GM12878 (cell line): ENCODE data around the gene CCDC88C. TPM values are rescaled to one million over a fixed set of nuclear protein-coding genes. Genes with fewer than 3 reads are reported as not detected.

Experiments used
- ATF7 ChIP-seq: fragments of 450-650 bp; IDR thresholded peaks from 2 replicates; pipeline ENCODE4 v1.6.1; 2016; ENCODE audit warnings: low read depth, mild to moderate bottlenecking
- BHLHE40 ChIP-seq, 2 experiments: fragments of 450-650 bp in 1 of 2; IDR thresholded peaks; 2 replicates each; pipeline ENCODE4 v1.6.1; 2011 to 2017; ENCODE audit warnings: low read depth in 2 of 2, borderline replicate concordance in 1 of 2, improper control_type of control experiment in 1 of 2, low read length in 1 of 2, mild to moderate bottlenecking in 1 of 2
- BMI1 ChIP-seq: fragments of 450-650 bp; IDR thresholded peaks from 2 replicates; pipeline ENCODE4 v1.6.1; 2016; ENCODE audit warnings: mild to moderate bottlenecking, moderate library complexity, borderline replicate concordance
- CREB1 ChIP-seq: IDR thresholded peaks from 2 replicates; pipeline ENCODE4 v1.6.1; 2012; ENCODE audit warnings: low read depth, mild to moderate bottlenecking, inconsistent platforms
- FOS ChIP-seq: IDR thresholded peaks from 3 replicates; pipeline ENCODE4 v1.6.1; 2011; ENCODE audit warnings: borderline replicate concordance; ENCODE audit not compliant: insufficient read length; ENCODE audit errors: extremely low read depth
- FOXK2 ChIP-seq: fragments of 450-650 bp; IDR thresholded peaks from 2 replicates; pipeline ENCODE4 v1.6.1; 2017; ENCODE audit warnings: mild to moderate bottlenecking, moderate library complexity
- GATAD2B ChIP-seq: fragments of 450-650 bp; conservative IDR thresholded peaks from 2 replicates; pipeline ENCODE4 v1.6.1; 2017; ENCODE audit warnings: low read depth, mild to moderate bottlenecking, moderate library complexity
- MAX ChIP-seq: IDR thresholded peaks from 2 replicates; pipeline ENCODE4 v1.6.1; 2012; ENCODE audit warnings: low read depth, low read length, improper control_type of control experiment
- MTA3 ChIP-seq: IDR thresholded peaks from 2 replicates; pipeline ENCODE4 v1.6.1; 2012; ENCODE audit warnings: low read length, inconsistent platforms, borderline replicate concordance
- MYB ChIP-seq: fragments of 150-350 bp; IDR thresholded peaks from 2 replicates; pipeline ENCODE4 v1.6.1; 2014; ENCODE audit warnings: mild to moderate bottlenecking, low read depth, low read length, borderline replicate concordance
- NBN ChIP-seq: fragments of 450-650 bp; IDR thresholded peaks from 2 replicates; pipeline ENCODE4 v1.6.1; 2016
- NFXL1 ChIP-seq: fragments of 450-650 bp; IDR thresholded peaks from 2 replicates; pipeline ENCODE4 v1.6.1; 2017; ENCODE audit warnings: antibody characterized with exemption, mild to moderate bottlenecking, borderline replicate concordance
- NFYB ChIP-seq: IDR thresholded peaks from 2 replicates; pipeline ENCODE4 v1.6.1; 2011; ENCODE audit warnings: low read depth, mild to moderate bottlenecking, low read length, improper control_type of control experiment, moderate library complexity; ENCODE audit not compliant: insufficient read depth
- PAX5 ChIP-seq: IDR thresholded peaks from 2 replicates; pipeline ENCODE4 v1.6.1; 2011; ENCODE audit warnings: low read depth, low read length, borderline replicate concordance
- PML ChIP-seq: IDR thresholded peaks from 2 replicates; pipeline ENCODE4 v1.6.1; 2012; ENCODE audit warnings: low read length, inconsistent platforms
- SMAD1 ChIP-seq: fragments of 450-650 bp; IDR thresholded peaks from 2 replicates; pipeline ENCODE4 v1.6.1; 2018; ENCODE audit warnings: mild to moderate bottlenecking, low read depth; ENCODE audit not compliant: partially characterized antibody
- SP1 ChIP-seq: IDR thresholded peaks from one replicate; pipeline ENCODE4 v1.6.1; 2011; ENCODE audit warnings: low read depth, low read length
- TCF3 ChIP-seq: IDR thresholded peaks from 2 replicates; pipeline ENCODE4 v1.6.1; 2012; ENCODE audit warnings: low read depth, mild to moderate bottlenecking, low read length, borderline replicate concordance; ENCODE audit not compliant: insufficient read depth
- ZNF622 ChIP-seq: fragments of 450-650 bp; IDR thresholded peaks from 2 replicates; pipeline ENCODE4 v1.6.1; 2017; ENCODE audit warnings: mild to moderate bottlenecking, inconsistent platforms
- polyA plus RNA-seq, 11 experiments: library from polyadenylated mRNA; depleted of rRNA in 4 of 11; unstranded in 6 of 11; stranded (reverse) in 5 of 11; fragments of >200 nt; fragmentation: Nextera tagmentation in 4 of 11; fragmentation: Illumina TruSeq in 1 of 11; extraction: Ambion mirVana in 4 of 11; extraction: Trizol in 1 of 11; gene quantifications; 1 replicate in 1 of 11; 2 replicates in 10 of 11; pipeline versions ENCODE4 v1.2.1 to v1.2.3, GENCODE V29; 2011 to 2016; ENCODE audit warnings: inconsistent platforms in 2 of 11, missing spikeins in 2 of 11, low read depth in 1 of 11
- total RNA-seq, 4 experiments: library from RNA; depleted of rRNA in 3 of 4; stranded (reverse); fragments of >200 nt in 3 of 4; fragmentation: Illumina TruSeq in 1 of 4; extraction: Trizol in 1 of 4; gene quantifications; 2 replicates each; pipeline versions ENCODE4 v1.2.1 to v1.2.3, GENCODE V29; 2013 to 2021
- TF ChIP-seq, protein P1 (sequence below): fragments of 450-650 bp; formaldehyde crosslinking; IDR thresholded peaks from 2 replicates; pipeline ENCODE4 v1.5.0; 2022; ENCODE audit warnings: mild to moderate bottlenecking, missing genetic modification characterization
- TF ChIP-seq, protein P2 (sequence below): fragments of 450-650 bp; IDR thresholded peaks from 2 replicates; pipeline ENCODE4 v1.6.1; 2017; ENCODE audit warnings: mild to moderate bottlenecking, moderate library complexity
- TF ChIP-seq, protein P3 (sequence below): fragments of 450-650 bp; IDR thresholded peaks from 2 replicates; pipeline ENCODE4 v1.6.1; 2016; ENCODE audit warnings: mild to moderate bottlenecking

The CCDC88C gene
- total and polyA plus RNA-seq, 10 of the 15 experiments (the other 5 are each of a cell fraction or from before 2014, with no cell fraction given), result 4.0 to 79.6 (median 36.6) TPM

- TF ChIP-seq GATAD2B, result peak; percentile 86
- TF ChIP-seq PAX5, result peak; percentile 64; the same call in 1 of the 2 replicates
- peak; percentile 75 for TF ChIP-seq ATF7
- TF ChIP-seq FOS, result no peak
- TF ChIP-seq PML, result no peak
- peak; percentile 70 for TF ChIP-seq SP1
- no peak for TF ChIP-seq ZNF622
- TF ChIP-seq BMI1, result peak; percentile 100
- peak; percentile 55 to 67; a peak in 3 of 4 replicates for TF ChIP-seq BHLHE40 (IDR thresholded peaks at IDR 0.05; ENCODE audit: borderline replicate concordance in 1 of 2, low read depth in 2 of 2, low read length in 1 of 2)
- TF ChIP-seq MYB, result no peak
- no peak for TF ChIP-seq NFXL1
- no peak for TF ChIP-seq MTA3
- no peak for TF ChIP-seq FOXK2
- TF ChIP-seq, protein P1, sequence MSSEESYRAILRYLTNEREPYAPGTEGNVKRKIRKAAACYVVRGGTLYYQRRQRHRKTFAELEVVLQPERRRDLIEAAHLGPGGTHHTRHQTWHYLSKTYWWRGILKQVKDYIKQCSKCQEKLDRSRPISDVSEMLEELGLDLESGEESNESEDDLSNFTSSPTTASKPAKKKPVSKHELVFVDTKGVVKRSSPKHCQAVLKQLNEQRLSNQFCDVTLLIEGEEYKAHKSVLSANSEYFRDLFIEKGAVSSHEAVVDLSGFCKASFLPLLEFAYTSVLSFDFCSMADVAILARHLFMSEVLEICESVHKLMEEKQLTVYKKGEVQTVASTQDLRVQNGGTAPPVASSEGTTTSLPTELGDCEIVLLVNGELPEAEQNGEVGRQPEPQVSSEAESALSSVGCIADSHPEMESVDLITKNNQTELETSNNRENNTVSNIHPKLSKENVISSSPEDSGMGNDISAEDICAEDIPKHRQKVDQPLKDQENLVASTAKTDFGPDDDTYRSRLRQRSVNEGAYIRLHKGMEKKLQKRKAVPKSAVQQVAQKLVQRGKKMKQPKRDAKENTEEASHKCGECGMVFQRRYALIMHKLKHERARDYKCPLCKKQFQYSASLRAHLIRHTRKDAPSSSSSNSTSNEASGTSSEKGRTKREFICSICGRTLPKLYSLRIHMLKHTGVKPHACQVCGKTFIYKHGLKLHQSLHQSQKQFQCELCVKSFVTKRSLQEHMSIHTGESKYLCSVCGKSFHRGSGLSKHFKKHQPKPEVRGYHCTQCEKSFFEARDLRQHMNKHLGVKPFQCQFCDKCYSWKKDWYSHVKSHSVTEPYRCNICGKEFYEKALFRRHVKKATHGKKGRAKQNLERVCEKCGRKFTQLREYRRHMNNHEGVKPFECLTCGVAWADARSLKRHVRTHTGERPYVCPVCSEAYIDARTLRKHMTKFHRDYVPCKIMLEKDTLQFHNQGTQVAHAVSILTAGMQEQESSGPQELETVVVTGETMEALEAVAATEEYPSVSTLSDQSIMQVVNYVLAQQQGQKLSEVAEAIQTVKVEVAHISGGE (CRISPR knock-in tag), result no peak
- TF ChIP-seq, protein P2, sequence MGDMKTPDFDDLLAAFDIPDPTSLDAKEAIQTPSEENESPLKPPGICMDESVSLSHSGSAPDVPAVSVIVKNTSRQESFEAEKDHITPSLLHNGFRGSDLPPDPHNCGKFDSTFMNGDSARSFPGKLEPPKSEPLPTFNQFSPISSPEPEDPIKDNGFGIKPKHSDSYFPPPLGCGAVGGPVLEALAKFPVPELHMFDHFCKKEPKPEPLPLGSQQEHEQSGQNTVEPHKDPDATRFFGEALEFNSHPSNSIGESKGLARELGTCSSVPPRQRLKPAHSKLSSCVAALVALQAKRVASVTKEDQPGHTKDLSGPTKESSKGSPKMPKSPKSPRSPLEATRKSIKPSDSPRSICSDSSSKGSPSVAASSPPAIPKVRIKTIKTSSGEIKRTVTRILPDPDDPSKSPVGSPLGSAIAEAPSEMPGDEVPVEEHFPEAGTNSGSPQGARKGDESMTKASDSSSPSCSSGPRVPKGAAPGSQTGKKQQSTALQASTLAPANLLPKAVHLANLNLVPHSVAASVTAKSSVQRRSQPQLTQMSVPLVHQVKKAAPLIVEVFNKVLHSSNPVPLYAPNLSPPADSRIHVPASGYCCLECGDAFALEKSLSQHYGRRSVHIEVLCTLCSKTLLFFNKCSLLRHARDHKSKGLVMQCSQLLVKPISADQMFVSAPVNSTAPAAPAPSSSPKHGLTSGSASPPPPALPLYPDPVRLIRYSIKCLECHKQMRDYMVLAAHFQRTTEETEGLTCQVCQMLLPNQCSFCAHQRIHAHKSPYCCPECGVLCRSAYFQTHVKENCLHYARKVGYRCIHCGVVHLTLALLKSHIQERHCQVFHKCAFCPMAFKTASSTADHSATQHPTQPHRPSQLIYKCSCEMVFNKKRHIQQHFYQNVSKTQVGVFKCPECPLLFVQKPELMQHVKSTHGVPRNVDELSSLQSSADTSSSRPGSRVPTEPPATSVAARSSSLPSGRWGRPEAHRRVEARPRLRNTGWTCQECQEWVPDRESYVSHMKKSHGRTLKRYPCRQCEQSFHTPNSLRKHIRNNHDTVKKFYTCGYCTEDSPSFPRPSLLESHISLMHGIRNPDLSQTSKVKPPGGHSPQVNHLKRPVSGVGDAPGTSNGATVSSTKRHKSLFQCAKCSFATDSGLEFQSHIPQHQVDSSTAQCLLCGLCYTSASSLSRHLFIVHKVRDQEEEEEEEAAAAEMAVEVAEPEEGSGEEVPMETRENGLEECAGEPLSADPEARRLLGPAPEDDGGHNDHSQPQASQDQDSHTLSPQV, result no peak
- no peak for TF ChIP-seq SMAD1
- peak; percentile 47; the same call in 1 of the 2 replicates for TF ChIP-seq NFYB
- no peak for TF ChIP-seq CREB1
- TF ChIP-seq MAX, result peak; percentile 39; the same call in 1 of the 2 replicates
- TF ChIP-seq NBN, result peak; percentile 66
- TF ChIP-seq, protein P3, sequence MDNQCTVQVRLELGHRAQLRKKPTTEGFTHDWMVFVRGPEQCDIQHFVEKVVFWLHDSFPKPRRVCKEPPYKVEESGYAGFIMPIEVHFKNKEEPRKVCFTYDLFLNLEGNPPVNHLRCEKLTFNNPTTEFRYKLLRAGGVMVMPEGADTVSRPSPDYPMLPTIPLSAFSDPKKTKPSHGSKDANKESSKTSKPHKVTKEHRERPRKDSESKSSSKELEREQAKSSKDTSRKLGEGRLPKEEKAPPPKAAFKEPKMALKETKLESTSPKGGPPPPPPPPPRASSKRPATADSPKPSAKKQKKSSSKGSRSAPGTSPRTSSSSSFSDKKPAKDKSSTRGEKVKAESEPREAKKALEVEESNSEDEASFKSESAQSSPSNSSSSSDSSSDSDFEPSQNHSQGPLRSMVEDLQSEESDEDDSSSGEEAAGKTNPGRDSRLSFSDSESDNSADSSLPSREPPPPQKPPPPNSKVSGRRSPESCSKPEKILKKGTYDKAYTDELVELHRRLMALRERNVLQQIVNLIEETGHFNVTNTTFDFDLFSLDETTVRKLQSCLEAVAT, result peak; percentile 72; the same call in 1 of the 2 replicates
- TF ChIP-seq TCF3, result no peak
Measured at GRCh38 chr14:91249841-91250616, 167.6 kb downstream of the CCDC88C start (continued).
